ENCODE results near the gene XYLT1.

GRCh38 chr16:17461951-17462729, 8.6 kb downstream of the XYLT1 start:
- TF ChIP-seq CREB1 (IDR thresholded peaks at IDR 0.05; ENCODE audit: low read depth) (no peak), YY1 (IDR thresholded peaks at IDR 0.05; ENCODE audit: low read depth) (no peak), USF1 (IDR thresholded peaks at IDR 0.05) (no peak), MAX (IDR thresholded peaks at IDR 0.05) (no peak), TEAD4 (IDR thresholded peaks at IDR 0.05) (no peak), EP300 (IDR thresholded peaks at IDR 0.05; ENCODE audit: borderline replicate concordance) (no peak)

All from Ishikawa (cell line).